SU-DHL-6 (cell line): ENCODE results near the gene LPCAT3.

Source experiments
- H2AFZ ChIP-seq: fragments of 200-600 bp; sonication (generic); 2 replicates; pipeline ENCODE4 v1.6.1; 2014; ENCODE audit warnings: low read depth, mild to moderate bottlenecking, moderate library complexity, mixed read lengths, antibody characterized with exemption, low read length; ENCODE audit not compliant: severe bottlenecking
- H3F3A ChIP-seq: fragments of 200-600 bp; shearing (Covaris generic); 2 replicates; pipeline ENCODE4 v1.6.0; 2016; ENCODE audit warnings: antibody characterized with exemption, mild to moderate bottlenecking; ENCODE audit not compliant: insufficient read depth
- H3K27ac ChIP-seq: fragments of 200-600 bp; sonication (generic); 2 replicates; pipeline ENCODE4 v1.5.1; 2016; ENCODE audit warnings: low read depth, mild to moderate bottlenecking, low read length, moderate library complexity, mixed read lengths
- H3K27me3 ChIP-seq: fragments of 200-600 bp; sonication (generic), shearing (Covaris generic); 2 replicates; pipeline ENCODE4 v1.6.0; 2014; ENCODE audit warnings: mild to moderate bottlenecking, low read length
- H3K36me3 ChIP-seq: fragments of 200-600 bp; sonication (generic); 2 replicates; pipeline ENCODE4 v1.6.1; 2014; ENCODE audit warnings: mild to moderate bottlenecking, low read length, mixed read lengths
- H3K4me2 ChIP-seq: fragments of 300-600, 200-600 bp; shearing (Covaris generic), sonication (generic); 2 replicates; pipeline ENCODE4 v1.6.0; 2014; ENCODE audit warnings: low read length, low read depth, mild to moderate bottlenecking; ENCODE audit not compliant: poor library complexity, severe bottlenecking
- H3K4me3 ChIP-seq: fragments of 200-600 bp; sonication (generic); 2 replicates; pipeline ENCODE4 v1.5.1; 2014; ENCODE audit warnings: antibody characterized with exemption, low read length, mild to moderate bottlenecking, mixed read lengths; ENCODE audit not compliant: insufficient read depth, poor library complexity, severe bottlenecking
- H3K79me2 ChIP-seq: fragments of 200-600 bp; sonication (generic); 2 replicates; pipeline ENCODE4 v1.6.1; 2014; ENCODE audit warnings: mild to moderate bottlenecking, low read length, moderate library complexity; ENCODE audit not compliant: insufficient read depth
- H3K9ac ChIP-seq: fragments of 200-600 bp; sonication (generic); 2 replicates; pipeline ENCODE4 v1.7.0; 2014; ENCODE audit warnings: mild to moderate bottlenecking, low read length
- H3K9me2 ChIP-seq: fragments of 200-600 bp; sonication (generic); replicated peaks from 2 replicates; pipeline ENCODE4 v1.6.1; 2014; ENCODE audit warnings: low read length; ENCODE audit not compliant: insufficient read depth
- H3K9me3 ChIP-seq: fragments of 200-600 bp; sonication (generic); 2 replicates; pipeline ENCODE4 v1.6.1; 2014; ENCODE audit warnings: low read length, mixed read lengths; ENCODE audit not compliant: insufficient read depth
- H4K20me1 ChIP-seq: fragments of 200-600 bp; sonication (generic); 2 replicates; pipeline ENCODE4 v1.6.1; 2014; ENCODE audit warnings: low read depth, mild to moderate bottlenecking, antibody characterized with exemption, low read length, moderate library complexity, mixed read lengths
- CTCF ChIP-seq: fragments of 200-600 bp; sonication (generic); IDR thresholded peaks from one replicate; pipeline ENCODE4 v1.5.1; 2017; ENCODE audit warnings: antibody characterized with exemption, mild to moderate bottlenecking, low read length, moderate library complexity; ENCODE audit not compliant: insufficient read depth, poor library complexity, severe bottlenecking
- EZH2phosphoT487 ChIP-seq: fragments of 200-600 bp; sonication (generic), shearing (Covaris generic); conservative IDR thresholded peaks from 2 replicates; pipeline ENCODE4 v1.6.1; 2018; ENCODE audit warnings: mild to moderate bottlenecking, antibody characterized with exemption, low read length, moderate library complexity, mixed read lengths

Gene LPCAT3

GRCh38 chr12:6960593-6961277 is 57.5 kb downstream of the LPCAT3 start:
- Histone ChIP-seq H2AFZ (no peak overlapping the region), H3K9me3 (no peaks in the 10 kb centered on the region), H3K27me3 (no peaks in the 10 kb centered on the region), H3K79me2 (no peaks in the 10 kb centered on the region), H3F3A (peaks cover 13% of the 10 kb centered on the region), H3K36me3 (no peaks in the 10 kb centered on the region), H3K4me3 (no peak overlapping the region), H3K9me2 (no peaks in the 10 kb centered on the region), H4K20me1 (no peaks in the 10 kb centered on the region), H3K27ac (no peak overlapping the region), H3K9ac (no peak overlapping the region), H3K4me2 (no peak overlapping the region)
- no peak for TF ChIP-seq EZH2phosphoT487
- no peak for TF ChIP-seq CTCF

DNA sequence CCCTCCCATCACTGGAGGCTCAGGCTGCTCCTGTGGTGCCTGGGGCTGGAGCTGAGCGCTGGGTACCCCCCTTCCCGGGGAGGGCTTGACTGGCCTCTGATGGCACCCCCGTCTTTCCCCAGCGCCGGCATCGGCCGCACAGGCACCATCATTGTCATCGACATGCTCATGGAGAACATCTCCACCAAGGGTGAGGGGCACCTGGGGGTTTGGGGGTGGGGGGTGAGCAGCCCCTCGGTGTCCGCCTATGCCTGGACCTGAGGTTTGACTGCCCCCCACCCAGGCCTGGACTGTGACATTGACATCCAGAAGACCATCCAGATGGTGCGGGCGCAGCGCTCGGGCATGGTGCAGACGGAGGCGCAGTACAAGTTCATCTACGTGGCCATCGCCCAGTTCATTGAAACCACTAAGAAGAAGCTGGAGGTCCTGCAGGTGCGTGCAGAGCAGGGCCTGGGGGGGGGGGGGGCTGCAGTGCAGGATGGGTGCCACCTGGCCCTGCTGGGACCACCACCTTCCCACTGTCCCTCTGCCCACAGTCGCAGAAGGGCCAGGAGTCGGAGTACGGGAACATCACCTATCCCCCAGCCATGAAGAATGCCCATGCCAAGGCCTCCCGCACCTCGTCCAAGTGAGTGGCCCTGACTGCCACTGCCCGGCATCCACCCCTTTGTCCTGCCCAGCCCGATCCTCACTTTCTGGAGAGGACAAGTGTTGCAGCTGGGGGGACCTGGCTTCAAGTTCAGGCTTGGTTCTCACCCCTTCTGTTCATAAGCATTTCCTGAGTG is 58.3 kb downstream of the LPCAT3 start:
- H3K4me3 ChIP-seq = peak overlapping the region; percentile 31
- H3K27ac ChIP-seq = no peak overlapping the region

DNA sequence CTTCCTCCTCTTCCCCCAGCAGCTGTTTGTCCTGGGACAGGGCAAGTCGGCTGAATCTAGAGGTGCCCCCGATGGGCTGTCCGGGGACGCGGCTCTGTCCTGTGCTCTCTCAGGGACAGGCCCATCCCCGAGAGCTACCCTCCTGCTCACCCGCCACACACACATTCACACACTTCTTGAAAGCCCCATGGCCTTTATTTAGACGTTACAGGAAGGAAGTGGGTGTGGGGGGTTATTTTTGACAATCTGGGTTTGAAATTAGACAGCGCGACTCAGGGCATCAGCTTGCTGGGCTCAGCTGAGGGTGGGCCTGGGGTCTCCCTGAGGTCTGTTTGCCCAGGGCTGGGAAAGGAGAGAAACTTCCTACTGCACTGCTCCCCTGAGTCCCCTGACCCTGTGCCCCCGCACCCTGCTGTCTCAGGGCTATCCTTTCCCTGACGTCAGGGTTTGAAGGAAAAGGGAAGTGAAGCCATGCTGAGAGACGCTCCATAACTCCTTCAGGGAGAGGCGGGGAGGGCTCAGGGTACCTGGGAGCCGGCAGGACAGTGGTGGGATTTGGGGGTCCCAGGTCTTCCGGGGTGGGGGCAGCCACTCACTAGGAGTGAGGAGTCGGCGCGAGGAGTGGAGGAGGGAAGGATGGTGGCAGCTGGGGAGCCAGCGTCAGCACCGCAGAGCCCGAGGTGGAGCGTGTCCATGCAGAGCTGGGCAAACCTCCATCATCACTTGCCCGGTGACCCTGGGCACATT is 59.0 kb downstream of the LPCAT3 start:
- Histone ChIP-seq H3K27ac (peak overlapping the region; percentile 30; the same call in 1 of the 2 replicates), H3K4me3 (peak overlapping the region; percentile 31), H3K9me2 (no peaks in the 10 kb centered on the region), H3K27me3 (no peaks in the 10 kb centered on the region), H3K79me2 (no peaks in the 10 kb centered on the region), H3K9me3 (no peaks in the 10 kb centered on the region), H3K4me2 (peak overlapping the region; percentile 61), H3K36me3 (no peaks in the 10 kb centered on the region), H2AFZ (no peak overlapping the region), H4K20me1 (no peaks in the 10 kb centered on the region), H3F3A (peaks cover 2% of the 10 kb centered on the region; the same call in 1 of the 2 replicates), H3K9ac (peak overlapping the region; percentile 33)
- TF ChIP-seq CTCF (no peak), EZH2phosphoT487 (no peak)

More for the DNA sequence above, 58.3 kb downstream of the LPCAT3 start:
- H2AFZ ChIP-seq = no peak overlapping the region
- H3K36me3 ChIP-seq = no peaks in the 10 kb centered on the region
- no peak overlapping the region for H3K9ac ChIP-seq
- no peaks in the 10 kb centered on the region for H4K20me1 ChIP-seq
- H3F3A ChIP-seq = peaks cover 9% of the 10 kb centered on the region; the same call in 1 of the 2 replicates
- H3K27me3 ChIP-seq = no peaks in the 10 kb centered on the region
- TF ChIP-seq CTCF (no peak), EZH2phosphoT487 (no peak)
- H3K4me2 ChIP-seq = peak overlapping the region; percentile 61
- H3K79me2 ChIP-seq = no peaks in the 10 kb centered on the region
- no peaks in the 10 kb centered on the region for H3K9me2 ChIP-seq
- no peaks in the 10 kb centered on the region for H3K9me3 ChIP-seq
